Small intestine (tissue), 16 donors: Measurements from ENCODE around the gene ZNF146. TPM values are rescaled to one million over a fixed set of nuclear protein-coding genes. Genes with fewer than 3 reads are reported as not detected.
A peak's percentile ranks its signal among the peaks of the same experiment; 100 is the strongest.
"Not testable (repeated sequence)": the region's sequence is repeated elsewhere in the genome, so short reads cannot be mapped to it uniquely, and the experiment has no call there.

Experiments used
- DNase-seq, 2 donors: peaks; one replicate each; pipeline versions ENCODE4 v3.0.0 to v3.0.0-alpha.2; 2013
- FAIRE-seq: peaks from 2 replicates; lab custom pipeline; 2012; peaks lifted over from hg19 to GRCh38; lab: Jason Lieb, UNC
- H3K27ac ChIP-seq, 3 donors: one replicate each; pipeline ENCODE4 v1.5.1; 2013; ENCODE audit warnings: low read length in 2 of 3, mild to moderate bottlenecking in 2 of 3, control low read depth in 1 of 3, inconsistent platforms in 1 of 3, low read depth in 1 of 3, moderate library complexity in 1 of 3
- H3K27me3 ChIP-seq, 3 donors: one replicate each; pipeline ENCODE4 v1.6.1; 2013; ENCODE audit warnings: low read length in 3 of 3, inconsistent platforms in 1 of 3; ENCODE audit not compliant: control insufficient read depth in 3 of 3, insufficient read depth in 3 of 3
- H3K36me3 ChIP-seq, 3 donors: one replicate each; pipeline ENCODE4 v1.6.1; 2013; ENCODE audit warnings: low read length in 3 of 3, inconsistent platforms in 1 of 3, low read depth in 1 of 3, mild to moderate bottlenecking in 1 of 3, moderate library complexity in 1 of 3; ENCODE audit not compliant: control insufficient read depth in 3 of 3, insufficient read depth in 2 of 3
- H3K4me1 ChIP-seq, 3 donors: one replicate each; pipeline ENCODE4 v1.6.1; 2013; ENCODE audit warnings: low read length in 2 of 3, inconsistent platforms in 1 of 3, low read depth in 1 of 3, mild to moderate bottlenecking in 1 of 3, moderate library complexity in 1 of 3; ENCODE audit not compliant: control insufficient read depth in 3 of 3, insufficient read depth in 2 of 3
- H3K4me3 ChIP-seq, 3 donors: one replicate each; pipeline ENCODE4 v1.5.1; 2013; ENCODE audit warnings: low read length in 3 of 3, control low read depth in 1 of 3, inconsistent platforms in 1 of 3, low read depth in 1 of 3, mild to moderate bottlenecking in 1 of 3, moderate library complexity in 1 of 3
- H3K9me3 ChIP-seq, 2 donors: one replicate each; pipeline ENCODE4 v1.6.1; 2013; ENCODE audit warnings: low read depth in 1 of 2, low read length in 1 of 2; ENCODE audit not compliant: control insufficient read depth in 2 of 2, insufficient read depth in 1 of 2
- WGBS, 3 donors: extraction: QIAGEN DNeasy Blood & Tissue Kit; methylation state at CpG; one replicate each; pipeline ENCODE4 v1.1.7; 2013; 5-methylcytosine and 5-hydroxymethylcytosine counted together
- long read RNA-seq, 10 donors: transcript quantifications; one replicate each; lab custom pipeline, GENCODE V29; 2026
- polyA plus RNA-seq, 4 donors: library from polyadenylated mRNA; stranded (reverse) in 3 of 4; unstranded in 1 of 4; fragments of 200-250 nt in 3 of 4; fragments of 120-200 nt in 1 of 4; gene quantifications; one replicate each; pipeline versions ENCODE4 v1.2.1 to v1.2.3, GENCODE V29; 2013
- donor health status: healthy with polysubstance abuse.
- donor health status: control.
- donor health status: control.
- donor health status: Bipolar disorder and iron deficiency.
- donor health status: healthy.

ZNF146 gene
- polyA plus RNA-seq = 10 to 100 TPM; 18.4 to 71.6 (median 25.7) TPM
- long read RNA-seq, donor 1, transcript ZNF146-201 (4 exons, 3,326 nt) = major isoform, 16 of 34 reads
- long read RNA-seq, donor 1, transcript ZNF146-205 (3 exons, 533 nt) = minor isoform, 7 of 34 reads
- long read RNA-seq, donor 1, transcript ZNF146-202 (3 exons, 3,780 nt) = minor isoform, 9 of 34 reads
- long read RNA-seq, donor 1, partial matches to known transcripts = 0 of 34 reads
- long read RNA-seq, donor 1, other reads (novel, unspliced or antisense) = 0 of 34 reads
- long read RNA-seq, donor 2, transcript ZNF146-201 (4 exons, 3,326 nt) = major isoform, 5 of 7 reads
- long read RNA-seq, donor 2, partial matches to known transcripts = 0 of 7 reads
- long read RNA-seq, donor 2, other reads (novel, unspliced or antisense) = 0 of 7 reads
- long read RNA-seq, donor 3, transcript ZNF146-201 (4 exons, 3,326 nt) = major isoform, 10 of 16 reads
- long read RNA-seq, donor 3, partial matches to known transcripts = 0 of 16 reads
- long read RNA-seq, donor 3, other reads (novel, unspliced or antisense) = 0 of 16 reads
- long read RNA-seq, donor 4, partial matches to known transcripts = 0 of 1 reads
- long read RNA-seq, donor 4, other reads (novel, unspliced or antisense) = 0 of 1 reads
- long read RNA-seq, donor 5, partial matches to known transcripts = 0 of 5 reads
- long read RNA-seq, donor 5, other reads (novel, unspliced or antisense) = 0 of 5 reads
- long read RNA-seq, donor 6, partial matches to known transcripts = 7 of 13 reads
- long read RNA-seq, donor 6, other reads (novel, unspliced or antisense) = 0 of 13 reads
- long read RNA-seq, donor 7, transcript ZNF146-201 (4 exons, 3,326 nt) = major isoform, 14 of 20 reads
- long read RNA-seq, donor 7, transcript ZNF146-202 (3 exons, 3,780 nt) = minor isoform, 6 of 20 reads
- long read RNA-seq, donor 7, partial matches to known transcripts = 0 of 20 reads
- long read RNA-seq, donor 7, other reads (novel, unspliced or antisense) = 0 of 20 reads
- long read RNA-seq, donor 8, partial matches to known transcripts = 0 of 2 reads
- long read RNA-seq, donor 8, other reads (novel, unspliced or antisense) = 0 of 2 reads
- long read RNA-seq, donor 9, partial matches to known transcripts = 6 of 8 reads
- long read RNA-seq, donor 9, other reads (novel, unspliced or antisense) = 0 of 8 reads
- long read RNA-seq, donor 10, transcript ZNF146-201 (4 exons, 3,326 nt) = major isoform, 11 of 17 reads
- long read RNA-seq, donor 10, partial matches to known transcripts = 0 of 17 reads
- long read RNA-seq, donor 10, other reads (novel, unspliced or antisense) = 0 of 17 reads

- DNase-seq = peak; percentile 99
- whole genome bisulfite sequencing, 3 donors = 0% methylated on average over 65 to 73 of the region's 73 CpGs
- FAIRE-seq = no peak
- peaks cover 0 to 6% (median 3%) of the 10 kb centered on the region in 3 donors for H3K36me3 ChIP-seq
- H3K4me3 ChIP-seq = peak within 1 kb of the TSS; percentile 64 to 100 (median 83)
- peak within 1 kb of the TSS; percentile 89 to 99 (median 98) for H3K27ac ChIP-seq
- peaks cover 0 to 4% of the 10 kb centered on the region in 2 donors for H3K9me3 ChIP-seq
- H3K4me1 ChIP-seq = peaks cover 0 to 8% (median 0%) of the 10 kb centered on the region in 3 donors
- no peaks in the 10 kb centered on the region for H3K27me3 ChIP-seq
These were observed at the start of gene ZNF146, which contains the start of gene ZNF565 for GRCh38 chr19:36214386-36215275. TSS of gene ZNF146 (plus strand) at chr19:36215106. CDS start at chr19:36236441, 21,335 bp downstream. TSS of gene ZNF565 (minus strand) at chr19:36214665. CDS start at chr19:36201985, 12,680 bp downstream.

- peaks cover 0 to 8% (median 0%) of the 10 kb centered on the region in 3 donors for H3K36me3 ChIP-seq
- WGBS, 3 donors = 15 to 47% (median 34%) methylated on average over 9 of the region's 9 CpGs
- H3K27me3 ChIP-seq = no peaks in the 10 kb centered on the region
- FAIRE-seq (no peak), DNase-seq (peak; percentile 86 to 94)
- H3K4me1 ChIP-seq = peaks cover 0 to 18% (median 2%) of the 10 kb centered on the region in 3 donors
- H3K27ac ChIP-seq = peak overlapping the region; percentile 62 to 86 (median 86)
- no peaks in the 10 kb centered on the region for H3K9me3 ChIP-seq
- no peak overlapping the region for H3K4me3 ChIP-seq
These were observed 45.7 kb upstream of the ZNF146 start for GRCh38 chr19:36169084-36169760.

DNA sequence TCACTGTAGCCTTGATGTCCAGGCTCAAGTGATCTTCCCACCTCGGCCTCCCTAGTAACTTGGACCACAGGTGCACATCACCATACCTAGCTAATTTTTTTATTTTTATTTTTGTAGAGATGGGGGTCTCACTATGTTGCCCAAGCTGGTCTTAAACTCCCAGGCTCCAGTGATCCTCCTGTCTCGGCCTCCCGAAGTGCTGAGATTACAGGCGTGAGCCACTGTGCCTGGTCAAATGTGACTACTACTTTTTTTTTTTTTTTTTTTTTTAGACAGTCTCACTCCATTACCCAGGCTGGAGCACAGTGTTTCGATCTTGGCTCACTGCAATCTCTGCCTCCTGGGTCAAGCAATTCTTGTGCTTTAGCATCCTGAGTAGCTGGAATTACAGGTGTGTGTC is 42.1 kb upstream of the ZNF146 start:
- H3K4me3 ChIP-seq = no peak overlapping the region
- 86 to 95% (median 95%) methylated on average over 5 of the region's 5 CpGs for WGBS, 3 donors
- no peaks in the 10 kb centered on the region for H3K9me3 ChIP-seq
- DNase-seq (no peak), FAIRE-seq (no peak)
- peaks cover 0 to 18% (median 2%) of the 10 kb centered on the region in 3 donors for H3K4me1 ChIP-seq
- no peaks in the 10 kb centered on the region for H3K27me3 ChIP-seq
- no peak overlapping the region for H3K27ac ChIP-seq
- H3K36me3 ChIP-seq = no peaks in the 10 kb centered on the region

- not testable (repeated sequence) for H3K4me3 ChIP-seq, DNase-seq, H3K27me3 ChIP-seq, H3K36me3 ChIP-seq, FAIRE-seq, H3K9me3 ChIP-seq, H3K27ac ChIP-seq
- peaks cover 0 to 14% (median under 1%) of the 10 kb centered on the region in 3 donors for H3K4me1 ChIP-seq
- 77 to 82% (median 80%) methylated on average over 8 of the region's 8 CpGs for WGBS, 3 donors
These were observed 41.1 kb upstream of the ZNF146 start for GRCh38 chr19:36173846-36174245.

- not testable (repeated sequence) for FAIRE-seq, H3K4me1 ChIP-seq, DNase-seq, H3K27ac ChIP-seq, H3K4me3 ChIP-seq, H3K27me3 ChIP-seq, H3K9me3 ChIP-seq, H3K36me3 ChIP-seq
- 57 to 68% (median 62%) methylated on average over 2 of the region's 2 CpGs for WGBS, 3 donors
These were observed 35.8 kb upstream of the ZNF146 start for GRCh38 chr19:36179077-36179476.

DNA sequence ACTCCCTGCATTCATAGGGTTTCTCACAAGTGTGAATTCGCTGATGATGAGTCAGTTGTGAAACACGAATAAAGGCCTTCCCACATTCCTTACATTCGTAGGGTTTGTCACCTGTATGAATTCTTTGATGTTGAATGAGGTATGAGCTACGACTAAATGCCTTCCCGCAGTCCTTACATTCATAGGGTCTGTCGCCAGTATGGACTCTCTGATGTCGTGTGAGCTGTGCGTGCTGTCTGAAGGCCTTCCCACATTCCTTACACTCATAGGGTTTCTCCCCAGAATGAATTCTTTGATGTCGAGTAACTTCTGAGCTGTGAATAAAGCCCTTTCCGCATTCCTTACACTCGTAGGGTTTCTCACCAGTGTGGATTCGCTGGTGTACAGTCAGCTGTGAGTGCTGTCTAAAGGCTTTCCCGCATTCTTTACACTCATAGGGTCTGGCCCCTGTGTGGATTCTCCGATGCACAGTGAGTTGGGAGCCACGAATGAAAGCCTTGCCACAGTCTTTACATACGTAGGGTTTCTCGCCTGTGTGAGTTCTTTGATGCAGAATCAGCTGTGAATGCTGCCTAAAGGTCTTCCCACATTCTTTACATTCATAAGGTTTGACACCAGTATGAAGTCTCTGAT is 32.2 kb upstream of the ZNF146 start:
- FAIRE-seq (no peak), DNase-seq (no peak)
- 91 to 95% (median 93%) methylated on average over 17 of the region's 17 CpGs for WGBS, 3 donors
- Histone ChIP-seq H3K36me3 (peaks cover 0 to 5% (median 4%) of the 10 kb centered on the region in 3 donors), H3K4me1 (no peaks in the 10 kb centered on the region), H3K4me3 (no peak overlapping the region), H3K27me3 (no peaks in the 10 kb centered on the region), H3K9me3 (no peaks in the 10 kb centered on the region), H3K27ac (no peak overlapping the region)
